Caco-2 (cell line): ENCODE measurements around the gene STOML1. TPM values are rescaled to one million over a fixed set of nuclear protein-coding genes. Genes with fewer than 3 reads are reported as not detected.

Experiments used
- BruUV-seq: library from RNA; stranded (reverse); fragments of 400-500 nt; replicated peaks from 2 replicates; lab custom pipeline; 2021; lab: Mats Ljungman, UMichigan
- CTCF ChIA-PET: fragments of 300-600 bp; sonication (Branson Sonifier 250); formaldehyde crosslinking; loops from one replicate; lab custom pipeline; 2022; ENCODE audit warnings: antibody characterized with exemption; lab: Charles Lee
- POLR2A ChIA-PET: fragments of 300-600 bp; sonication (Branson Sonifier 250); formaldehyde crosslinking; loops from one replicate; lab custom pipeline; 2022; ENCODE audit warnings: antibody characterized with exemption; lab: Charles Lee
- DNase-seq, 2 experiments: peaks; one replicate each; pipeline versions ENCODE4 v3.0.0 to v3.0.0-alpha.2; 2020 to 2022
- H3K27me3 ChIP-seq: replicated peaks from 2 replicates; pipeline ENCODE4 v1.6.0; 2011; ENCODE audit warnings: low read length; ENCODE audit not compliant: control insufficient read depth, insufficient read depth
- H3K36me3 ChIP-seq: 2 replicates; pipeline ENCODE4 v1.5.1; 2011; ENCODE audit warnings: low read length; ENCODE audit not compliant: control insufficient read depth, insufficient read depth
- H3K4me1 ChIP-seq: fragments of 250-450 bp; sonication (Bioruptor Pico); 2 replicates; pipeline ENCODE4 v1.5.1; 2020; ENCODE audit warnings: mild to moderate bottlenecking
- H3K4me3 ChIP-seq: 2 replicates; pipeline ENCODE4 v1.5.1; 2011; ENCODE audit warnings: low read depth, mild to moderate bottlenecking, control low read depth, low read length
- H3K9me3 ChIP-seq: fragments of 250-450 bp; sonication (Bioruptor Pico); 2 replicates; pipeline ENCODE4 v1.5.1; 2020; ENCODE audit warnings: mild to moderate bottlenecking, moderate library complexity
- H3K27ac Mint-ChIP-seq: one replicate; pipeline ENCODE4 v1.8.0; 2022; ENCODE audit warnings: mixed read lengths; ENCODE audit not compliant: unreplicated experiment
- H3K27me3 Mint-ChIP-seq: one replicate; pipeline ENCODE4 v1.8.0; 2022; ENCODE audit warnings: mixed read lengths; ENCODE audit not compliant: insufficient read depth, unreplicated experiment
- H3K36me3 Mint-ChIP-seq: one replicate; pipeline ENCODE4 v1.8.0; 2022; ENCODE audit warnings: mild to moderate bottlenecking, mixed read lengths; ENCODE audit not compliant: insufficient read depth, unreplicated experiment
- H3K4me1 Mint-ChIP-seq: one replicate; pipeline ENCODE4 v1.8.0; 2022; ENCODE audit warnings: low read depth, mixed read lengths; ENCODE audit not compliant: unreplicated experiment
- H3K4me3 Mint-ChIP-seq: one replicate; pipeline ENCODE4 v1.8.0; 2022; ENCODE audit warnings: mild to moderate bottlenecking, moderate library complexity, mixed read lengths; ENCODE audit not compliant: unreplicated experiment
- H3K9me3 Mint-ChIP-seq: one replicate; pipeline ENCODE4 v1.8.0; 2022; ENCODE audit warnings: mixed read lengths; ENCODE audit not compliant: unreplicated experiment
- intact Hi-C: fragments of 100-400 bp; cut with micrococcal nuclease; formaldehyde crosslinking; loops from one replicate; pipeline ENCODE4 v1.10.0; 2022; ENCODE audit not compliant: unreplicated experiment
- total RNA-seq: library from RNA; stranded (reverse); gene quantifications from 2 replicates; pipeline ENCODE4 v1.2.3, GENCODE V29; 2022
- TF ChIP-seq, protein P1 (sequence below), 2 experiments: fragments of 200-600 bp in 1 of 2; IDR thresholded peaks; 1 replicate in 1 of 2; 2 replicates in 1 of 2; pipeline versions ENCODE4 v1.5.1 to v1.8.0; 2011 to 2022; ENCODE audit warnings: antibody characterized with exemption in 1 of 2, control low read depth in 1 of 2, inconsistent platforms in 1 of 2, low read depth in 1 of 2, low read length in 1 of 2, mild to moderate bottlenecking in 1 of 2, moderate library complexity in 1 of 2; ENCODE audit not compliant: insufficient read depth in 1 of 2, severe bottlenecking in 1 of 2, unreplicated experiment in 1 of 2

Gene STOML1
- total RNA-seq, 1 experiment from 2014 or later: 7.6 TPM

DNA sequence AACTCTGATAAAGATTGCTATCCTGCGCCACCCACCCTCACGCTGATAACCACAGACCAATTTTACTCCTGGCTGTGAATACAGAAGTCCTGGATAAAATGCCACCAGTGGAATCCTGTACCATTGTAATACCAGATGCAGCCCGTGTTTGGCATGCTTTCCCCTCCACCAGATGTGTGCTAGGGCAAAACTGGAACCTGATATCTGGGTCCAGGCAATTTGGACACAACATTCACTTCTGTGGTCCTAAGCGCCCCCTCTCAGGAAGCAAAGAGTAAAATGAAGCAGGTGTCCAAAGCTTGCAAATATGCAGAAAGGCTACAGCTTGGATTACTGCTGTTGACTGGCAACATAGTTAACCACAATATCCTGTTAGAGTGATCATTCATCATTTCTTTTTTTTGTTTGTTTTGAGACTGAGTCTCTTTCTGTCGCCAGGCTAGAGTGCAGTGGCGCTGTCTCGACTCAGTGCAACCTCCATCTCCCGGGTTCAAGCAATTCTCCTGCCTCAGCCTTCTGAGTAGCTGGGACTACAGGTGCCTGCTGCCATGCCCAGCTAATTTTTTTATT, 33.0 kb downstream of the STOML1 start:
- ChIA-PET CTCF (interaction anchor here (1.7 kb wide), 1 partner anchor 8 kb away, joined by 4 read pairs; no protein-coding TSS in a partner anchor), POLR2A (no interaction called here)
- H3K27me3 Mint-ChIP-seq: peaks cover 8% of the 10 kb centered on the region
- no TSS peak for BruUV-seq
- H3K27ac Mint-ChIP-seq: no peak overlapping the region
- no peaks in the 10 kb centered on the region for H3K9me3 Mint-ChIP-seq
- Histone ChIP-seq H3K27me3 (no peaks in the 10 kb centered on the region), H3K4me3 (no peak overlapping the region), H3K9me3 (no peaks in the 10 kb centered on the region), H3K4me1 (no peaks in the 10 kb centered on the region), H3K36me3 (no peaks in the 10 kb centered on the region)
- TF ChIP-seq, protein P1, sequence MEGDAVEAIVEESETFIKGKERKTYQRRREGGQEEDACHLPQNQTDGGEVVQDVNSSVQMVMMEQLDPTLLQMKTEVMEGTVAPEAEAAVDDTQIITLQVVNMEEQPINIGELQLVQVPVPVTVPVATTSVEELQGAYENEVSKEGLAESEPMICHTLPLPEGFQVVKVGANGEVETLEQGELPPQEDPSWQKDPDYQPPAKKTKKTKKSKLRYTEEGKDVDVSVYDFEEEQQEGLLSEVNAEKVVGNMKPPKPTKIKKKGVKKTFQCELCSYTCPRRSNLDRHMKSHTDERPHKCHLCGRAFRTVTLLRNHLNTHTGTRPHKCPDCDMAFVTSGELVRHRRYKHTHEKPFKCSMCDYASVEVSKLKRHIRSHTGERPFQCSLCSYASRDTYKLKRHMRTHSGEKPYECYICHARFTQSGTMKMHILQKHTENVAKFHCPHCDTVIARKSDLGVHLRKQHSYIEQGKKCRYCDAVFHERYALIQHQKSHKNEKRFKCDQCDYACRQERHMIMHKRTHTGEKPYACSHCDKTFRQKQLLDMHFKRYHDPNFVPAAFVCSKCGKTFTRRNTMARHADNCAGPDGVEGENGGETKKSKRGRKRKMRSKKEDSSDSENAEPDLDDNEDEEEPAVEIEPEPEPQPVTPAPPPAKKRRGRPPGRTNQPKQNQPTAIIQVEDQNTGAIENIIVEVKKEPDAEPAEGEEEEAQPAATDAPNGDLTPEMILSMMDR (IDR thresholded peaks at IDR 0.05; ENCODE audit: insufficient read depth in 1 of 2, low read depth in 1 of 2, low read length in 1 of 2, severe bottlenecking in 1 of 2, unreplicated experiment in 1 of 2): no peak
- H3K36me3 Mint-ChIP-seq: no peaks in the 10 kb centered on the region
- peak in 1 of 2 experiments; percentile 5 for DNase-seq
- intact Hi-C loops: no loop called here
- H3K4me3 Mint-ChIP-seq: no peak overlapping the region
- no peaks in the 10 kb centered on the region for H3K4me1 Mint-ChIP-seq

DNA sequence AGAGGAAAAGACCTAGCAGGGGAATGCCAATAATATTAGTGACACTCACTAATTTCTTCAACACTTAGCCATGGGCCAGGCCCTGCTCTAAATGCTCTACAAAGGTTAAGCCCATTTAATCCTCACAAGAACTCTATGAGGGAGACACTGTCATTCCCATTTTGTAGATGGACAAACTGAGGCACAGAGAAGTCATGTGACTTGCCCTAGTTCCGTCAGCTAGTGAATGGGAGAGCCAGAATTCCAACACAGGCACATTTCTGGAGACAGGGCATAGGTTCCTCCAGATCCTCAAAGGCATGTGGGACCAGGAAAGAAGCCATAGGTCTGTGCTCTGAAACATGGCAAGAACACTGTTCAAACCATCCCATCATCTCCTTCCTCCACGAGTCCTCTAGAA, 34.3 kb downstream of the STOML1 start:
- ChIA-PET CTCF (interaction anchor here (0.6 kb wide), 1 partner anchor 199 kb away, joined by 3 read pairs; no protein-coding TSS in a partner anchor), POLR2A (no interaction called here)
- Mint-ChIP-seq H3K27ac (no peak overlapping the region), H3K9me3 (no peaks in the 10 kb centered on the region), H3K4me3 (no peak overlapping the region), H3K27me3 (peaks cover 8% of the 10 kb centered on the region), H3K4me1 (no peaks in the 10 kb centered on the region), H3K36me3 (no peaks in the 10 kb centered on the region)
- no peaks in the 10 kb centered on the region for H3K9me3 ChIP-seq
- intact Hi-C loops: no loop called here
- peak in 1 of 2 experiments; percentile 3 for DNase-seq
- no peaks in the 10 kb centered on the region for H3K27me3 ChIP-seq
- TF ChIP-seq, protein P1 (IDR thresholded peaks at IDR 0.05; ENCODE audit: insufficient read depth in 1 of 2, low read depth in 1 of 2, low read length in 1 of 2, severe bottlenecking in 1 of 2, unreplicated experiment in 1 of 2): no peak
- H3K4me3 ChIP-seq: no peak overlapping the region
- no TSS peak for BruUV-seq
- no peaks in the 10 kb centered on the region for H3K36me3 ChIP-seq
- no peaks in the 10 kb centered on the region for H3K4me1 ChIP-seq

- Histone ChIP-seq H3K9me3 (no peaks in the 10 kb centered on the region), H3K36me3 (no peaks in the 10 kb centered on the region), H3K27me3 (no peaks in the 10 kb centered on the region), H3K4me3 (no peak overlapping the region), H3K4me1 (no peaks in the 10 kb centered on the region)
- H3K36me3 Mint-ChIP-seq: no peaks in the 10 kb centered on the region
- ChIA-PET POLR2A (no interaction called here), CTCF (interaction anchor here (0.6 kb wide), 1 partner anchor 199 kb away, joined by 3 read pairs; no protein-coding TSS in a partner anchor)
- DNase-seq: peak in 1 of 2 experiments; percentile 1
- H3K27me3 Mint-ChIP-seq: peaks cover 4% of the 10 kb centered on the region
- TF ChIP-seq, protein P1 (IDR thresholded peaks at IDR 0.05; ENCODE audit: insufficient read depth in 1 of 2, low read depth in 1 of 2, low read length in 1 of 2, severe bottlenecking in 1 of 2, unreplicated experiment in 1 of 2): no peak
- intact Hi-C loops: no loop called here
- BruUV-seq: no TSS peak
- H3K9me3 Mint-ChIP-seq: no peaks in the 10 kb centered on the region
- no peak overlapping the region for H3K4me3 Mint-ChIP-seq
- H3K4me1 Mint-ChIP-seq: no peaks in the 10 kb centered on the region
- no peak overlapping the region for H3K27ac Mint-ChIP-seq
Observed at GRCh38 chr15:73957276-73957675, 34.8 kb downstream of the STOML1 start.
